T-helper 2 cell (primary cell): ENCODE measurements around the gene PTPMT1.
"Not testable (repeated sequence)": the region's sequence is repeated elsewhere in the genome, so short reads cannot be mapped to it uniquely, and the experiment has no call there.

Source experiments
- DNase-seq, 5 experiments: peaks; one replicate each; pipeline versions ENCODE4 v3.0.0 to v3.0.0-alpha.2; 2012 to 2022

Gene PTPMT1

DNA sequence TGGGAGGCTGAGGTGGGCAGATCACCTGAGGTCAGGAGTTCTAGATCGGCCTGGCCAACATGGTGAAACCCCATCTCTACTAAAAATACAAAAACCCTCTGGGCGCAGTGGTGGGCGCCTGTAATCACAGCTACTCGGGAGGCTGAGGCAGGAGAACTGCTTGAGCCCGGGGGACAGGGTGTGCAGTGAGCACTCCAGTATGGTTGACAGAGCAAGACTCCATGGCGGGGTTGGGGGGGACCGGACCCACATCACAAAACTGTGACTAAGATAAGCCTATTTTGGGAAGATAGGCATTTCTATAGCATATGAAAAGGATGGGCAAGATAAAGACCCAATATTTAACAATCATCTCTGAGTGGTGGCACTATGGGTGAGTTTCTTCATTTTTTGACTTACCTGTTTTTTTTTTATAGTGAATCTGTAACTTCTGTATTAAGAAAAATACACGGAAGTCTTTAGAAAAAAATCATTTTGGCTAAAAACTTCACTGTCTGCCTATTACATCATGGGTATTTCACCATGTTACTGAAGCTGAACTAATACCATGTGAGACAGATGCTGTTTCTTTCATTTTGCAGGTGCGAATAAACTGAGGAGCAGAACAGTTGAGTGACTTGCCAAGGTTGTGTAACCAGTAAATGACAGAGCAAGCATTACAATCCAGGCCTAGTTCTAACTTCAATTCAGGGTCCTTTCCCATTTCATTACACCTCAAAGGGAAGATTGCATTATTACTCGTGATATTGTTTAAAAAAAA lies 14.9 kb upstream of the PTPMT1 start:
- no peak for DNase-seq

- DNase-seq, result peak in 1 of 5 experiments; percentile 42
Measured at GRCh38 chr11:47551086-47551485, 14.3 kb upstream of the PTPMT1 start.

DNA sequence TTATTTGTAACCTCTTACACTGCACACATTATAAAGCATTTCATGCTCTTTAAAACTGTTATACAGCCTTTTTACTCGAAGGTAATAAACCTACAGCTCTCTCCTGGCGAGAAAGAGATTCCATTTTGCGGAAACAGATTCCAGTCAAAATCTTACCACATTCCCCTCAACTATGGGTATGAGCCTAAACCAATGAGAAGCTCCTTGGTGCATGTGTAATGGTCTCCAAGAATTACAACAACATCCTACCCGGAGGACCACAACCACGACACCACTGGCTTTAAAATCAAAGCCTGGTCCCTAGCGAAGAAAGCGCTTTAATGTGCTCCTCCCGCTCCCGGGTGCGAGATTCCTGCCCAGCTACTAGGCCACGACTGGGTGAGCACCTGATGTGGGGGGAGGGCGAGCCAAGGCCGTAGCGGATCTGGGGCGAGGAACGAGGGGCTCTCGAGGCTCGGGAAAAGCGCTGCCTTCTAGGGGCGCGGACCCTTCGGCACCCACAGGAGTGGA lies 13.3 kb upstream of the PTPMT1 start:
- DNase-seq, result peak in 2 of 5 experiments; percentile 11 to 57

DNA sequence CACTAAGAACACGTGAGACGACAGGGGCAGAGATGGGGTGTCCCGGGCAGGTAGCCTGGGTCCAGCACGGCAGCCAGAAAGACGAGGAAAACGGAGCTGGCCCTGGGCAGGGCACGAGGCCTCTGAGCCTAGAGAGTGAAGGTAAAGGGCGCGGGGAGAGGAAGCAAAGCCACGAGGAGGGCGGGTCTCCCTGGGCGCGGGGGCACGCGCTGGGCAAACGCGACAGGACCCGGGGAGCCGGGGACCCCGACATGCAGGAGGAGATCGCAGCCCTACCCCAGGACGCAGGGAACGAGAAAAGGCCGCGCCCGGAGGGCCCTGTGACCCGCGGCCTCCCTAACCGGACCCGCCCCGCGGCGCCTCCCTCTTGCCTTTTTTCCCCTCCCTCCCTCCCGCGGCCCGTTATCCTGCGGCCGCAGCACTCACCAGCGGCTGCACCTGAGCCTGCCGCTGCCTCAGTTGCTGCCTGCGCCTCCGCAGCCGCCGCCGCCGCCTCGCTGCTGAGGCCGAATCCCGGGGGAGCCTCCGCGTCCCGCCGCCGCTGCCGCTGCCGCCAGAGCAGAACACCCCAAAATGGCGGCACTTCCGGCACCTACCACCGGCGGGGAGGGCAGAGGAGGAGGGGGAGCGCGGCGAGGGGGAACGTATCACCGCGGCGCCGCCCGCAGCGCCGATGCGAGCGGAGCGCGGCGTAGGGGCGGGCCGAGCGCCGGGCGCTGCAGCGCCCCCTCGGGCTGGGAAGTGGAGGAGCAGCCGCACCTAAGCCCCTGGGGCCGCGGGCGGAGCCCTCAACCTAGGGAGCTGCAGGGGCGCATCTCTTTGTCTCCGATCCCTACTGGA lies 12.6 kb upstream of the PTPMT1 start, which contains the start of gene CELF1:
Gene CELF1 (minus strand): TSS at position 567 of the 840 bp plus-strand sequence. CDS start 53,609 bp downstream, outside the sequence.
- peak; percentile 86 to 96 (median 89) for DNase-seq

DNA sequence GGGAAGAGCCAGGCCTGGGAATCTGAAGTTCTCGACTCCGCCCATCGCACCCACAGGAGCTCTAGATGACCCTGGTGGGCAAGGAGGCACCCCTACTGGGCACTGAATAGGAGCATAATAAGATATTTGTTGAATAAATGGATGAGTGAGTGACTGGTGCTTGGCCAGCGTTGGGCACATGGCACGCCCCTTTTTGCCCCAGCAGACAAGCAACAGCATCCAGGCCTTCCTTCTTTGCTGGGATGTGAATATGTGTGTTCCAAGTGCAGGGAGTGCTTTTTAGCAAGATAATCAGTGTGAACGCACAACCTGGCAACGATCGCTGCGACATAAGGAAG lies 12.0 kb upstream of the PTPMT1 start:
- no peak for DNase-seq

- not testable (repeated sequence) for DNase-seq
Measured at GRCh38 chr11:47557004-47557403, 8.4 kb upstream of the PTPMT1 start.

DNA sequence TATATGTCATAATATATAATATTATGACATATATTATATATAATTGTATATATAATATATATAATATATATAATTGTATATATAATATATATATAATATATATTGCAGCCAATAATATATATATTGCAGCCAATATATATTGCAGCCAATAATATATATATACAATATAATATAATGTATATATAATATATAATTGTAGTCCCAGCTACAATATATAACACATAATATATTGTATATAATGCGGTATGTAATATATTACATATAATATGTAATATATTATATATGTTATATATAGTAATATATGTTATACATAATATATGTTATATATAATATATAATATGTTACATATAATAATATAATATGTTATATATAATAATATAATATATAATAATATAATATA lies 6.7 kb upstream of the PTPMT1 start:
- no peak for DNase-seq

- DNase-seq, result no peak
Measured at GRCh38 chr11:47560426-47560825, 5.0 kb upstream of the PTPMT1 start.

- DNase-seq, result not testable (repeated sequence)
Measured at GRCh38 chr11:47562393-47562792, 3.0 kb upstream of the PTPMT1 start.

DNA sequence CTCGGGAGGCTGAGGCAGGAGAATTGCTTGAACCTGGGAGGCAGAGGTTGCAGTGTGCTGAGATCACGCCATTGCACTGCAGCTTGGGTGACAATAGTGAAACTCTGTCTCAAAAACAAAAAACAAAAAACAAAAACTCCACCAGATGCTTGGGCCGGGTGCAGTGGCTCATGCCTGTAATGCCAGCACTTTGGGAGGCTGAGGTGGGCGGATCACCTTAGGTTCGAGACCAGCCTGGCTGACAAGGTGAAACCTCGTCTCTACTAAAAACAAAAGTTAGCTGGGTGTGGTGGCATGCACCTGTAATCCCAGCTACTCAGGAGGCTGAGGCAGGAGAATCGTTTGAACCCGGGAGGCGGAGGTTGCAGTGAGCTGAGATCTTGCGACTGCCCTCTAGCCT lies 1.0 kb upstream of the PTPMT1 start:
- DNase-seq, result not testable (repeated sequence)

- no peak for DNase-seq
Measured at GRCh38 chr11:47564933-47565339, 463 bp upstream of the PTPMT1 start.

DNA sequence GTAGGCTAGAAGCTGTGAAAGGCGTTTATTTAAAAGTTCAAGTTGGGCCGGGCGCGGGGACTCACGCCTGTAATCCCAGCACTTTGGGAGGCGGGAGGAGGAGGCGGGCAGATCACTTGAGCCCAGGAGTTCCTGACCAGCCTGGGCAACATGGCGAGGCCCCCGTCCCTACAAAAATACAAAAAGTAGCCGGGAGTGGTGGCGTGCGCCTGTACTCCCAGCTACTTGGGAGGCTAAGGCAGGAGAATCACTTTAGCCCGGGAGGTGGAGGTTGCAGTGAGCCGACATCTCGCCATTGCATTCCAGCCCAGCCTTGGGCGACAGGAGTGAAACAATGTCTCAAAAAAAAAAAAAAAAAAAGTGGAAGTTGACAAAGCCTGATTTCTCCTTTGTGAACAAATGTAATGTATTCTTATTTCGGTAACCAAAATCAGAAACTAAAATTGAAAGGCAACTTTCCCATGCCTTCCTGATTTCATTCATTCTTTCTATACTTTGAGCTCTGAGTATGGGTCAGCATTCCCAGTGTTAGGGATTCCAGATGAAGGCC lies 825 bp downstream of the PTPMT1 start:
- no peak for DNase-seq

DNA sequence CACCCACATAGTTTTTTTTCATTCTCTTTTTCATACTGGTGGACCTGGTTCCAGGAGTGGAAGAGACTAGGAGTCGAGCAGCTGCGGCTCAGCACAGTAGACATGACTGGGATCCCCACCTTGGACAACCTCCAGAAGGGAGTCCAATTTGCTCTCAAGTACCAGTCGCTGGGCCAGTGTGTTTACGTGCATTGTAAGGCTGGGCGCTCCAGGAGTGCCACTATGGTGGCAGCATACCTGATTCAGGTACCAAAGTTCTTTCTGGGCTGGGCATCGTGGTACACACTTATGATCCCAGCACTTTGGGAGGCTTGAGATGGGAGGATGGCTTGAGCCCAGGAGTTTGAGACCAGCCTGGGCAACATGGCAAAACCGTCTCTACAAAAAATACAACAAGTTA lies 4.2 kb downstream of the PTPMT1 start:
- DNase-seq, result no peak

DNA sequence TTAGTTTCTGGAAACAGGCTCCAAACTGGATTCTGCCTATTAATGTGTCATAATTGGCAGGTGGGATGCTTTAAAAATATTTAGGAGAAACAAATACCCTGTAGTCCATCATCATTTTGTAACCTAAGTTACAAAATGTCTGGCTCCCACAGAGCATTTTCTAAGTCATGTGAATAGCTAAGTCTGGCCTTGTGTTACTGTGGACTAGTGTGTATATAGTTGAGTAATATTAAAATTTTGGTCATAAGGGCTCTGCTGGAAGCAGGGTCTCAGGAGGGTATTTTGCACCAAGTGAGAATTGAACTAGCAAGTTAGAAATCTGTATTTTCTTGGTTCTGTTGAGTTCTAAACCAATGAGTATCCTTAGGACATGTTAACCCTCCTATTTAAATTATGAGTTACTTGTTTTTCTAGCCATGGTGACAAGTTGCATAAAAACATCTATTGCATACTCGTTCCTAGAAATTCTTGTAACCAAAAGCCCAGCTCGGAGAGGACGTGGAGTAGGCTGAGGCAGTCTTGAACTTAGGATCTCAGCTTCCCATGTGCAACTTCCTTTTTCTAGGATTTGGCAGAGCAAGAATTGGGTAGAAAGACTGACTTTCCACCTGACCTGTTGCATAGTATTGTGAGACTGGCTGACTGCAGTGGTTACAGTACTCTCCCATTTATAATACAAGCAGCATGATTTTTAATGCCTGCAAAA lies 5.4 kb downstream of the PTPMT1 start:
- DNase-seq, result no peak

- DNase-seq, result no peak
Measured at GRCh38 chr11:47571357-47571729, 5.9 kb downstream of the PTPMT1 start.

GRCh38 chr11:47571895-47572294 lies 6.5 kb downstream of the PTPMT1 start:
- no peak for DNase-seq

DNA sequence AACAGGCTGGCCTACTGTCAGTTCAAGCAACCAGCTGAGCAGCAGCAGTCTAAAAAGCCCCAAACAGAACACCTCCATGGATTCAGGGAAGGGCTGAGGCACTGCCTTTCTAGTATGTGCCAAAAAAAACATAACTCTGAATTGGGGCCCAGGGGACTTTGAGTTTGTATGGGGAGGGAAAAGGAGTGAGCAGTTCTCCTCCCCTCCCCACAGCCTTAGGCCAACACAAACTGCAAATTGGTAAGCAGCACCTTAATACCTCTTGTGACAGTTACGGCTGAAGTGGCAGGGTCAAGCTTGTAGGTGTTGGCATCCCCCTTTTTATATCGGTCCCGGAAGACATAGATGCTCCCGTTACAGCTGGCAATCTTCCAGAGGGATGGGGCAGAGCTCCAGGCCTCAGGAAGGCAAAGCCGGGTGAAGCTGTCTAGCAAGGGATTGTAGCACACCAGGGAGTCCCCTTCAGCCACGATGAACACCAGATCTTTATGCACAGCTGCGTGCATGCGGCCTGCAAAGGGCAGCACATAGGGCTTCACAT lies 7.4 kb downstream of the PTPMT1 start:
- no peak for DNase-seq

DNA sequence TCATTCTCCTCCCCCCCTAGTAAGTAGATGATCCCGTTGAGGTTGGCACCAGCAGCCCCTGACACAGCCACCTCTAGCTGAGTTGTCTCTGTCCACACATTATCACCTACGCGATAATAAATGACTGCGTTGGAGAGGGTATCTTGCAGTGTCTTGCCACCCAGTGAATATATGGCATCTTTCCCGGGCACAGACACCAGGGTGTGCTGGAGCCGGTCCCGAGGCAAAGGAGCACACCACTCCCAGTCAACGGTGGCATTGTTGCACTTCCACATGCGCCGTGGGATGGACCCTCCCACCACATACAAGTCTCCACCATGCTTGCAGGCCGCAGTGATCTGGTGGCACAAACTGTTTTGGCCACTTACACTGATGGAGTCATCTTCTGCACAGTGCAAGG lies 7.9 kb downstream of the PTPMT1 start:
- no peak for DNase-seq

DNA sequence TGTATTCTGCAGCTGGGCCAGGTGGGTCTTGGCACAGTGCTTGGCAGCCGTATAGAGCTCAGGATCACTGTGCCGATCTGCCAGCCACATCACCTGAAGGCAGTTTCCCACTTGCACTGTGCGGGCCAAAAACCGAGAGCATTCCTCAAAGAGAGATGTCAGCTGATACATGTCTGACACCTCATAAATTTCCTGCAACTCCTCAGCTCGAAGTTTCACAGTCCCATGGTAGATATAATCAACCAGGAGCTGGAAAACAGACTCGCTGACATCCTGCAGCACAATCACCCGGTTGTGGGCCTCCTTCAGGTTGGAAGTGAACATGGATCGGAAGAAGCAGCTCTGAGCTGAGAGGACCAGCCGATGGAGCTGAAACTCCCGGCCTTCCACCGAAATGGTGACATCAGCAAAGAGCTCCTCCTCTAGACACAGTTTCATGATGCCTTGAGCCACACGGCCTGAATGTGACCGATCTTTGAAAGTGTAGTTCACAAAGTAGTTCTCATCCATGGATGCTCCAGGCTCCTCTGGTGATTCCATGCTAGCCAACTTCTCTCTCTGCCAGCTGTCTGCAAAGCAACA lies 12.2 kb downstream of the PTPMT1 start:
- no peak for DNase-seq

GRCh38 chr11:47578524-47579494 lies 13.4 kb downstream of the PTPMT1 start, which contains the start of the genes KBTBD4 and NDUFS3:
Gene KBTBD4, minus strand, starts transcription at chr11:47578970. Its CDS starts 19 bp downstream, at chr11:47578951.
Gene NDUFS3, plus strand, starts transcription at chr11:47579074. Its CDS starts 18 bp downstream, at chr11:47579092.
- DNase-seq, result peak; percentile 69 to 93 (median 79)

- no peak for DNase-seq
Measured at GRCh38 chr11:47583844-47584243, 18.4 kb downstream of the PTPMT1 start.
